ENCODE results near the gene FAM25A. TPM values are rescaled to one million over a fixed set of nuclear protein-coding genes. Genes with fewer than 3 reads are reported as not detected.

The FAM25A gene
- total RNA-seq, 1 experiment from 2014 or later: 2.7 TPM

GRCh38 chr10:87030912-87031635 is 11.0 kb downstream of the FAM25A start:
- DNase-seq (ENCODE audit: low read depth, low spot score) (no peak), ATAC-seq (no peak)
- H3K4me1 ChIP-seq (ENCODE audit: control insufficient read depth in 1 of 2, insufficient read depth in 2 of 2, low read length in 2 of 2): peaks cover 0 to 5% of the 10 kb centered on the region in 2 experiments; a peak in 2 of 4 replicates
- no peaks in the 10 kb centered on the region for H3K9me2 ChIP-seq (ENCODE audit: insufficient read depth)
- POLR2A ChIA-PET: no interaction called here
- no peaks in the 10 kb centered on the region for H4K20me1 ChIP-seq (ENCODE audit: insufficient read depth)
- BruUV-seq (replicated peaks): no TSS peak
- TF ChIP-seq SP1 (IDR thresholded peaks at IDR 0.05; ENCODE audit: low read depth) (no peak), EZH2 (IDR thresholded peaks at IDR 0.05) (no peak), REST (IDR thresholded peaks at IDR 0.05; ENCODE audit: low read depth) (no peak), TCF7L2 (IDR thresholded peaks at IDR 0.05; ENCODE audit: borderline replicate concordance, extremely low read depth, insufficient read depth, insufficient read length) (no peak), ZBTB33 (IDR thresholded peaks at IDR 0.05; ENCODE audit: extremely low read depth, insufficient replicate concordance, low read length) (no peak), POLR2A (IDR thresholded peaks at IDR 0.05; ENCODE audit: borderline replicate concordance, extremely low read depth, insufficient read depth, insufficient read length) (no peak), EGR1 (IDR thresholded peaks at IDR 0.05; ENCODE audit: low read depth) (no peak), ZFX (IDR thresholded peaks at IDR 0.05) (no peak), POLR2AphosphoS5 (IDR thresholded peaks at IDR 0.05; ENCODE audit: low read depth, low read length) (no peak)
- H3K27ac ChIP-seq (ENCODE audit: low read depth, low read length): no peak overlapping the region
- intact Hi-C loops (cut with micrococcal nuclease): no loop called here
- H2AFZ ChIP-seq (ENCODE audit: low read depth, low read length, poor library complexity, severe bottlenecking): no peak overlapping the region
- H3K4me2 ChIP-seq (ENCODE audit: low read length): no peak overlapping the region
- H3K4me3 ChIP-seq (replicated peaks in 1 of 2; ENCODE audit: low read depth in 1 of 2, low read length in 2 of 2): no peak overlapping the region
- H3K27me3 ChIP-seq (ENCODE audit: insufficient read depth, low read length): no peaks in the 10 kb centered on the region
- CTCF ChIA-PET: no interaction called here
- H3K36me3 ChIP-seq (ENCODE audit: control insufficient read depth in 1 of 2, insufficient read depth in 2 of 2, low read length in 2 of 2): no peaks in the 10 kb centered on the region
- RAD21 ChIA-PET (ENCODE audit: low non-redundant PET in 1 of 2, low total read pairs in 2 of 2, uncharacterized antibody in 2 of 2, unreplicated experiment in 2 of 2): no interaction called here
- no peaks in the 10 kb centered on the region for H3K79me2 ChIP-seq (ENCODE audit: insufficient read depth, low read length)
- H3K9ac ChIP-seq (ENCODE audit: low read length): no peak overlapping the region
- H3K9me3 ChIP-seq (ENCODE audit: control insufficient read depth in 1 of 2, insufficient read depth in 1 of 2, low read depth in 1 of 2, low read length in 2 of 2): no peaks in the 10 kb centered on the region

All from HCT116 (cell line).